Measurements from ENCODE around the gene DKC1.

The DKC1 gene

DNA sequence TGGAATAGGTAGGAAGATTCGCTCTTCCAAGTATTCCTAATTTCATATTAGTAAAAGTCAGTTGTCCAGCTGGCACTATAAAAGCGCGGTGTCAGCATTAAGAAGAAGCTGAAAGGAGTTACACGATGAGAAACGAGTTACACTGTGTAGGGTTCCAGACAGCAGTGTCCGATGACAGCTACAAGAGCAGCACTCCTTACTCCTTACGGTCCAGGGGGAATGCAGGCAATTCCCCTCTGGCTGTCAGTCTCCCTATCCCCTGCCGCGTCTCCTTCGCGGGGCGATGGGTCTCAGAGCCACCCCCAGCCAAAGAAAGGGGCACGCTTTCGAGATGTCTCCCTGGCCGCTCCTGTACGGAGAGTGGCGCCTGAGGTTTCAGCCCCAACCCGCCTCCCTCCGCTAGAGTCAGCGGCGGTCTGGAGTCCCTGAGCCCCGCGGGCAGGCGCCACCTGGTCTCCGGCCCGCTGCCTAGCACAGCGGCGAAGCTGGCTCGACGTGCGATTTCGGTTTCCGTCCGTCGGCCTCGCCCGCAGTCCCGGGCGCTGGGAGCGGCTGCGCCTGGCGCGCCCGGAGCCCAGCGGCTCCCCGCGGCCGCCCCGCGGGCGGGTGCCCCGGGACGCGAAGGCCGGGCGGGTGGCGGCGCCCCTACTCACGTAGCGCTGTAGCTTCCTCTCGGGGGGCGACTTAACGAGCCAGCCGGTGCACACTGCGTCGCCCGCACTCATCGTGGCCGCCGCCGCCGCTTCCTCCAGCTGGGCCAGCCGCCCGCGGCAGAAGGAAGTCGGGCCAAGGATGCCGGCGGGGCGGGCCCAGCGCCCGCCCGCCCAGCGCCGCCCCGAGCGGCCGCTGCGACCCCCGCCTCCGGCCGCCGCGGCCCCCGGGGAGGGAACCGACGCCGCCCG is 12.1 kb upstream of the DKC1 start, which contains the start of gene GAB3:
Gene GAB3, minus strand, starts transcription at position 777 of the 902 bp plus-strand sequence. Its CDS starts 52 bp downstream, at position 725.
- Mint-ChIP-seq H3K4me3 (peak within 1 kb of the TSS; percentile 84), H3K4me1 (ENCODE audit: low read depth) (peaks cover 6% of the 10 kb centered on the region), H3K9me3 (no peaks in the 10 kb centered on the region), H3K27me3 (no peaks in the 10 kb centered on the region), H3K27ac (peak within 1 kb of the TSS; percentile 86), H3K36me3 (ENCODE audit: low read depth) (no peaks in the 10 kb centered on the region)
- intact Hi-C loops (cut with micrococcal nuclease) = loop anchor here (1.0 to 10.0 kb wide), 2 partner anchors 13 to 54 kb away; partner anchors contain the start of gene MPP1

DNA sequence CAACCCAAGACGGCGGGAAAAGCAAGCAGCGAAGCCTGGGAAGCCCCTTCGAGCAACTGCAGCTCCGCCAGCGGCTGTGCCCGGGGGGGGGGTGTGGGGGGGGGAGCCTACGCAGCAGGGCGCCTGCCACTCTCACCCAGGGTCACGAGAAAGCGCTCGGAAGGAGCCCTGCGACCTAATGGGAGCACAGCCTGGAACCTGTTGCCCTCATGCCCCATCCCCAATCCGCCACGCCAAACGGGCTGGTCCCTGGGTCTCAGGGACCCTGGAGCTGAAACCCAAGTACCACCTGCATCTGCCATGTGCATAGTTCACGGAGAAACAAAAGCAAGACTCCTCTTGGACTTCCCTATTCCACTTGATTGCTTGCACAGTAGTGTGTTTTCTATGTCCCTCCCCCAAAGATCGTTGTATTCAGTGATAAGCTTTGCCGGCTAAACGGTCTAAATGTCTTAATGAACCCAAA is 11.4 kb upstream of the DKC1 start:
- Mint-ChIP-seq H3K27me3 (no peaks in the 10 kb centered on the region), H3K36me3 (ENCODE audit: low read depth) (no peaks in the 10 kb centered on the region), H3K4me3 (peak overlapping the region; percentile 82), H3K27ac (peak overlapping the region; percentile 86), H3K4me1 (ENCODE audit: low read depth) (peaks cover 6% of the 10 kb centered on the region), H3K9me3 (no peaks in the 10 kb centered on the region)
- intact Hi-C loops (cut with micrococcal nuclease) = loop anchor here (10.0 kb wide), 1 partner anchor 54 kb away; the partner anchor contains the start of gene MPP1

DNA sequence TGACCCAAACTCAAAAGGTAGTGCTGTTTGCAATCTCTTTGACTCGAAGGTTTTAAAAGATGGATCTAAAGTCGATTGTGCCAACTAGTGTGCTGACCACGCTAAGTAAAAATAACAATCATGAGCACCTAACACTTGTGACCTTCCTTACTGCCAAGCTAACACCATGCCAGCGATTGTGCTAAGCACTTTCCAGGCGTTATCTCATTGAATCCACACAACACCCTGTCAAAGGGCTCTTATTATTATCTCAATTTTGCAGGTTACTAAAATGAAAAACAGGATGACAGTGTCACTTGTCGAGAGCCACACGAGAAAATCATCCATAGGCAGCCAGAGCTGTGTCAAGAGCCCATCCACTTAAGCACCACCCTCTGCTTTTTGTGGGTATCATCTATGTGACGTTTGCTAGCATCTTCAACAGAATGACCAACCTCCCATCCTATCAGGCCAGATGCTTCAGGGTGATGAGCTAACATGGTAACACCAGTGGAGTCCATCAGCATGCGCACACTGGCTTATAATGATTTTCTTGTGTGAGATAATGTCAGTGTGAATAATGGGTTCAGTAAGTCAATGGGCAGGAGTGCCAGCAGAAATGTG is 10.9 kb upstream of the DKC1 start:
- no peaks in the 10 kb centered on the region for H3K36me3 Mint-ChIP-seq (ENCODE audit: low read depth)
- H3K4me3 Mint-ChIP-seq = peak overlapping the region; percentile 82
- peaks cover 6% of the 10 kb centered on the region for H3K4me1 Mint-ChIP-seq (ENCODE audit: low read depth)
- H3K27ac Mint-ChIP-seq = peak overlapping the region; percentile 86
- H3K9me3 Mint-ChIP-seq = no peaks in the 10 kb centered on the region
- H3K27me3 Mint-ChIP-seq = no peaks in the 10 kb centered on the region
- intact Hi-C loops (cut with micrococcal nuclease) = loop anchor here (10.0 kb wide), 1 partner anchor 53 kb away; the partner anchor contains the start of gene MPP1

DNA sequence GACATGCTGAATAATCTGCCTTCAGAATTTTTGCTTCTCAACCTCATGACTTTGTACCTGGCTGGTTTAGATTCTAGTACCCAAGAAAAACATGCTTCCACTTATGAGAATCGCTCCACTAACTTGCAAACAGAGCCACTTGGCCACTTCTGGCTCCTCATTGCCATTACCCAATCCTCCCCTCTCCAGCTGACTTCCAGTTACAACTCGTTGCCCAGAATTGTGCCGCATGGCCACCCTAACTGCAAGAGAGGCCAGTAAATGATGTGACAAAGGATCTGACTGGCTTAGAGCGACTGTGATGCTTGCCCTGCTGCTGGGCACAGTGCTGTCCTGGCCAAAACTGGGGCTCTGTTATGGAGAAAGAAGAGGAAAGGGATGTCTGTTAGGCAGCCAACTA is 4.0 kb upstream of the DKC1 start:
- Mint-ChIP-seq H3K9me3 (no peaks in the 10 kb centered on the region), H3K27me3 (no peaks in the 10 kb centered on the region), H3K4me3 (no peak overlapping the region), H3K27ac (no peak overlapping the region), H3K36me3 (ENCODE audit: low read depth) (no peaks in the 10 kb centered on the region), H3K4me1 (ENCODE audit: low read depth) (no peaks in the 10 kb centered on the region)
- intact Hi-C loops (cut with micrococcal nuclease) = loop anchor here (10.0 kb wide), 1 partner anchor 46 kb away; the partner anchor contains the start of gene MPP1

DNA sequence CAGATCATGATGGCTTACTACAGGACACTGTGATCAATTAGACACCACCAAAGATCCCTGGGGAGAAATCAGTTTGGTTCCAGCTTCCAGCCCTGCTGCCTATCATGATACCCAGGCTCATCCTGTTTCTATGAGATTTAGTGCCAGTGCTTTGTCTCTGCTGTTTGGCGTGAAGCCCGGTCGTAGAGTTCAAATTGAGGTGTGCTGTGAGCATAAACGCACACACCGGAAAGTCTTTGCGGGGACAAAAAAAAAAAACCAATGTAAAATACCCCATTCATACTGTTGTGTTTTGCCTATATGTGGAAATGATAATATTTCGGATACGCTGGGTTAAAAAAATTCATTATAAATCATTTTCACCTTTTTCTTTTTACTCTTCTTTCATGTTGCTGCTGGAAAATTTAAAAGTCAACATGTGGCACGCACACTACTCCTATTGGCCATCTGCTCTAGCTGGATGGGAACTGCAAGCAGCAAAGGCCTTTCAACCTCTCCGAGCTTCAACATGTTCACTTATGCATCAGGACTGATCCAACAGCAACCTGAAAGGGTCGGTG is 607 bp upstream of the DKC1 start:
- H3K9me3 Mint-ChIP-seq = no peaks in the 10 kb centered on the region
- H3K4me1 Mint-ChIP-seq (ENCODE audit: low read depth) = peaks cover 9% of the 10 kb centered on the region
- no peaks in the 10 kb centered on the region for H3K27me3 Mint-ChIP-seq

DNA sequence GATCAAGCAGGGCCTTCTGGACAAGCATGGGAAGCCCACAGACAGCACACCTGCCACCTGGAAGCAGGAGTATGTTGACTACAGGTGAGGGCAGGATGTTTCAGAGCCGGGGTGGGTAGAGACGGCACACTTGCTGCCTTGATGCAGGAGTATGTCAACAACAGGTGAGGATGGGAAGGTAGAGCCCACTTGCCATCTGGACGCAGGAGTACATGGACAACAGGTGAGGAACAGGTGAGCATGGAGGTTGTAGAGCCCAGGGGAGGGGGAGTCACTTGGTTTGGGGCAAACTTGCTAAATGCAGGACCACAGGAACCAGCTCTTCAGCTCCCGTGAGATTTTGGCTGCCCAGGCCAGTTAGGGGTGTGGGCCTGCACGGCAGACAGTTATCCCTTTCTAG is 12.0 kb downstream of the DKC1 start:
- Mint-ChIP-seq H3K27ac (peak overlapping the region; percentile 19), H3K36me3 (ENCODE audit: low read depth) (peaks cover 91% of the 10 kb centered on the region), H3K9me3 (no peaks in the 10 kb centered on the region), H3K27me3 (no peaks in the 10 kb centered on the region), H3K4me1 (ENCODE audit: low read depth) (peaks cover 14% of the 10 kb centered on the region), H3K4me3 (no peak overlapping the region)
- intact Hi-C loops (cut with micrococcal nuclease) = no loop called here

More for the DNA sequence above, 607 bp upstream of the DKC1 start:
- peak overlapping the region; percentile 84 for H3K4me3 Mint-ChIP-seq
- peak overlapping the region; percentile 89 for H3K27ac Mint-ChIP-seq
- H3K36me3 Mint-ChIP-seq (ENCODE audit: low read depth) = peaks cover 24% of the 10 kb centered on the region
- intact Hi-C loops (cut with micrococcal nuclease) = no loop called here

DNA sequence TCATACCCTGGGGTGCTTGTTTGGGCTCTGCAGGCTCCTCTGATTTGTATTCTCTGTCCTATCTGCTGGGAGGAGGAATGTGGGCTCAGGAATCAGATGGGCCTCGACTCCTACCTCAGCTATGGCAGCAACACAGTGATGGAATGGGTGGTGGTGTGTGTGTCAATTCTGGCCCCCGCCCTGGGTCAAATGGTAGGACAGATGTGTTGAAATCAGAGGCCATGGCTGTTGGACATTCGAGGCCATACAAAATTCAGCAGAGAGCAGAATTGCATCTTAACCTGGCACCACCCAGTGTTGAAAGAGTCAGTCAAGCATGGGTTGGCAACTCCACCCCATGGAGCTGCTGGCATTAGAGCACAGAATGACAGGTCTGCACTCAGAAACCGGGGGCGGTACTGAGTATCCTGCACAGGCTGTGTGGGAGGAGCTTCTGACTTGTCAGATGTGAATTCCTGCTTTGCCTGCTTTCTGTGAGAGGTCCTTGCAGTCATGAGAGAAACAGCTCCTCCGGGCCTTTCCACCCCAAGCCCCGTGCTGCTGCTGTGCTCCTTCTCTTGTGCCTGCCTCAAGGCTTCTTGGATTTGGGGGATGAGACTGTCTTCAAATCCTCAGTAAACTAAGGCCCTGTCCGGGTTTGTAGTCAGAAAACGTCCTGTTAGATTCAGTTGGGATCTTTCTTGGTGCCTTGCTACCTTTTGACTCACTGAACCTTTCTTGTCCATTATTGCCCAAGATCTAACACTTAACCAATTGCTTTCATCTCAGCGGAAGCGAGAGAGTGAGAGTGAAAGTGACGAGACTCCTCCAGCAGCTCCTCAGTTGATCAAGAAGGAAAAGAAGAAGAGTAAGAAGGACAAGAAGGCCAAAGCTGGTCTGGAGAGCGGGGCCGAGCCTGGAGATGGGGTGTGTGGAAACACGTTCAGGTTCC is 13.0 kb downstream of the DKC1 start:
- Mint-ChIP-seq H3K27me3 (no peaks in the 10 kb centered on the region), H3K9me3 (no peaks in the 10 kb centered on the region)
- intact Hi-C loops (cut with micrococcal nuclease) = no loop called here

DNA sequence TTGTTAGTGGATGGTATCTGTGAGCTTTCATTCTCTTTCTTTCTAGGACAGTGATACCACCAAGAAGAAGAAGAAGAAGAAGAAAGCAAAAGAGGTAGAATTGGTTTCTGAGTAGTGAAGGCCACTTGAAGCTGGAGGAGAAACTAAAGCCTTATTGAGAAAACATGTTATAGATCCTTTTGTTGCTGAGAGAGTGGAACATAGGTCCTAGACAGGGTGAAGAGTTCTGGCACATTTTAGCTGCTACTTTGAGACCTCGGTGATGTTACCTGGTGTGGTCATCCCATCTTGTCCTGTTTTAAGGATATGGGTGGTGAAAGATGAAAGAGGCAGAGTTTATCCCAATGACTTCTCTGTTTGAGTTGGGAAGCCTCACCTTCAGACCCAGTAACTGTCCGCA is 14.1 kb downstream of the DKC1 start:
- no peak overlapping the region for H3K4me3 Mint-ChIP-seq
- peaks cover 14% of the 10 kb centered on the region for H3K4me1 Mint-ChIP-seq (ENCODE audit: low read depth)
- no peaks in the 10 kb centered on the region for H3K27me3 Mint-ChIP-seq
- H3K9me3 Mint-ChIP-seq = no peaks in the 10 kb centered on the region
- H3K27ac Mint-ChIP-seq = no peak overlapping the region
- H3K36me3 Mint-ChIP-seq (ENCODE audit: low read depth) = peaks cover 86% of the 10 kb centered on the region
- intact Hi-C loops (cut with micrococcal nuclease) = no loop called here

More for the DNA sequence above, 13.0 kb downstream of the DKC1 start:
- H3K4me3 Mint-ChIP-seq = no peak overlapping the region
- H3K27ac Mint-ChIP-seq = peak overlapping the region; percentile 16
- H3K36me3 Mint-ChIP-seq (ENCODE audit: low read depth) = peaks cover 86% of the 10 kb centered on the region
- peaks cover 14% of the 10 kb centered on the region for H3K4me1 Mint-ChIP-seq (ENCODE audit: low read depth)

DNA sequence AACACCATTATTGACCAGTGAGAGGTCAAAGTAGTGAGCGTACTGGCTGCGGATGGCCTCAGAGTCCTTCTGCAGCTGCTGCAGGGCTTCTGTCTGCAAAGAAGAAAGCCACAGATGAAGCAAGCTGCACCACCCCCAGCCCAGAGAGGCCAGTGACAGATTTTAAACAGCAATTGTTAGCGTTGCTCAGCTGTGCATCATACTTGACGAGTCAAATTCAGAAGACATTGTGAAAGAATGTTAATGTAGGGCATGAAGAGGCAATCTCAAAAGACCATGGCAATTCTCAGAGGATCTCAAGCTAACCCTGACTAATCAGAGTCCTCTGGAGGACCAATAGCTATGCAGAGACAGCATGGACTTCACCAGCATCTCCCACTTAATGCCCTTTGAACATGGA is 16.6 kb downstream of the DKC1 start:
- H3K9me3 Mint-ChIP-seq = no peaks in the 10 kb centered on the region
- no peak overlapping the region for H3K27ac Mint-ChIP-seq
- no peaks in the 10 kb centered on the region for H3K27me3 Mint-ChIP-seq
- intact Hi-C loops (cut with micrococcal nuclease) = no loop called here
- H3K36me3 Mint-ChIP-seq (ENCODE audit: low read depth) = peaks cover 92% of the 10 kb centered on the region
- no peak overlapping the region for H3K4me3 Mint-ChIP-seq
- peaks cover 25% of the 10 kb centered on the region for H3K4me1 Mint-ChIP-seq (ENCODE audit: low read depth)

DNA sequence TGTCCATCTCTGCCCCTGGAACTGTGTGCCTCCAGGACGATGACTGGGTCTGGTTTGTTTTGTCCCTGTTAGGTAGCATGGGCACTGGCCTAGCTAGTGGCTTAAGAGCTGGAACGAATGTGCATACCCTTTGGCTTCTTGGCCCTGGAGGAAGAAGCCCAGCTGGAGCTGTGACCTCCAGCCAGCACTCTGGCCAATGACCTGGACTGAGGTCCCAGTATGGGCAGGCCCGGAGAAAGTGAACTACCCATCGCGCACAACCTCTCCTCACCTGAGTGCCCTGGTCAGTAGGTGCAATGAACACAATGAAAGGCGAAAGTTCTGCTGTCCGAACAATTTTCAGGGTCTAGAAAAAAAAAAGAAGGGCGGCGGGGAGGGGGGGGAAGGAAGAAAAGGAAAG is 18.3 kb downstream of the DKC1 start:
- no peaks in the 10 kb centered on the region for H3K27me3 Mint-ChIP-seq
- no peaks in the 10 kb centered on the region for H3K9me3 Mint-ChIP-seq
- intact Hi-C loops (cut with micrococcal nuclease) = no loop called here
- H3K4me1 Mint-ChIP-seq (ENCODE audit: low read depth) = peaks cover 30% of the 10 kb centered on the region
- H3K36me3 Mint-ChIP-seq (ENCODE audit: low read depth) = peaks cover 92% of the 10 kb centered on the region
- H3K4me3 Mint-ChIP-seq = no peak overlapping the region
- no peak overlapping the region for H3K27ac Mint-ChIP-seq

DNA sequence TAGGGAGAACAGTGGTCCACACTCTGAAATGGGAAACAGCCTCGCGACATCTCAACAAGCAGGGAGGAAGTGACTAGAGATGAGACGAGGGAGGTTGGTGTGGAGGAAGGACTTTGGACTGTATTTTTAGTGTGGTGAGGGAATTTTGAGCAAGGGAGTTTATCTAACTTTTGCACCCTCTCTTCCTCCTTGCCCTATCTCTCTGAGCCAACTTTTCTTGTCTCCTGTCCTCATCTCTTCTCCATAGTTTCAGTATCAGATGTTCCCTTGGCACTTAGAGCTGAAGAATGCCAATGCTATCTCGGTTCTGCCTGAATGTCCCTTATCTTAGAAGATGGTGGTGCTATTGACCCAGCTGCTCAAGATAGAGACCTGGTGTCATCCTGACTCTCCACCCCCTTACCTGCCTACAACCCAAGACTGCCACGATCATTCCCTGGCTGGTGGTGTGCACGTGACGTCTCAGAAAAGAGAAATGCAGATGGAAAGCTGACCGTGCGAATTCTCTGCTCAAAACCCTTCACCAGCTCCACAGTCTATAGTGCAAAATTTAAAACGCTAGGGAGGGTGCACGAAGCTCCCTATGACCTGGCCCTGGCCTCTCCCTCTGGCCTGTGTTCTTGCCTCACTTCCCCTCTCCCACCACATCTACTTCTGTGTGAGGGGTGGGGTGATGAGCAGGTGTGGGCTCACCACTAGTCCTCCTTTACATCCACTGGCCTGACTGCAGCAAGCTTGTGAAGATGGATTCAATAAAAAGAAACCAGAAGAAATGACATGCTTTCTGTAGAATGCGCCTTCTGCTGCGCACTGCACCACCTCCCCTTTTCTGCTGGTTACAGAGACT is 21.7 kb downstream of the DKC1 start:
- H3K27ac Mint-ChIP-seq = peak overlapping the region; percentile 79

DNA sequence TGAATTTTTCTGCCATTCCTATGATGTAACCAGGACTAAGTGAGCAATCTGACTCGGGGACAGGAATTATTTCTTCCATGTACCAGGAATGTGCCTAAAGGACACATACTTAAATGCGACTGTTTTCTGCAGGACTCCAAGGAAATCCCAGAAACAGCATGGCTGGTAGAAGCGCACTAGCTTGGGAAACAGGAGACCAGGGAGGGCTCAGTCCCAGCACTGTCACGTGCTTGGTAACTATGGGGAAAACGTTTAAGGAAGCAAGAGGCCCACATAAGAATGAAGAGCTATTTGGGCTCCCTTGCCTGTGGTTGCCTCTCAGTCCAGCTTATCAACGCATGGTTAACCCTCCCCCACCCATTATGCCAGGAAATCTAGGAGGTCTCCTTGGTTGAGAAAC is 23.1 kb downstream of the DKC1 start:
- no peak overlapping the region for H3K27ac Mint-ChIP-seq
- H3K4me3 Mint-ChIP-seq = no peak overlapping the region
- H3K9me3 Mint-ChIP-seq = no peaks in the 10 kb centered on the region
- H3K27me3 Mint-ChIP-seq = no peaks in the 10 kb centered on the region
- intact Hi-C loops (cut with micrococcal nuclease) = no loop called here
- peaks cover 44% of the 10 kb centered on the region for H3K4me1 Mint-ChIP-seq (ENCODE audit: low read depth)
- H3K36me3 Mint-ChIP-seq (ENCODE audit: low read depth) = peaks cover 97% of the 10 kb centered on the region

More for the DNA sequence above, 21.7 kb downstream of the DKC1 start:
- H3K36me3 Mint-ChIP-seq (ENCODE audit: low read depth) = peaks cover 90% of the 10 kb centered on the region
- intact Hi-C loops (cut with micrococcal nuclease) = no loop called here
- no peaks in the 10 kb centered on the region for H3K9me3 Mint-ChIP-seq
- H3K4me3 Mint-ChIP-seq = no peak overlapping the region
- peaks cover 44% of the 10 kb centered on the region for H3K4me1 Mint-ChIP-seq (ENCODE audit: low read depth)
- no peaks in the 10 kb centered on the region for H3K27me3 Mint-ChIP-seq
